HEK293T (cell line): ENCODE data around the gene STXBP6.

ENCODE experiments used
- CTCF ChIA-PET: fragments of 350-600 bp; formaldehyde crosslinking; extraction: SDS; loops from one replicate; lab custom pipeline; 2021; ENCODE audit warnings: antibody characterized with exemption, inconsistent platforms; lab: Yijun Ruan, JAX
- POLR2A ChIA-PET: fragments of 350-600 bp; formaldehyde crosslinking; extraction: SDS; loops from one replicate; lab custom pipeline; 2020; ENCODE audit warnings: antibody characterized with exemption, inconsistent platforms; lab: Yijun Ruan, JAX
- DNase-seq: peaks from one replicate; pipeline ENCODE4 v3.0.0; 2012; ENCODE audit warnings: mixed read lengths; ENCODE audit errors: extremely low spot score
- ARNT ChIP-seq: fragments of 450-650 bp; IDR thresholded peaks from 2 replicates; pipeline ENCODE4 v1.6.1; 2017; ENCODE audit warnings: mild to moderate bottlenecking
- BHLHE40 ChIP-seq: fragments of 450-650 bp; IDR thresholded peaks from 2 replicates; pipeline ENCODE4 v1.6.1; 2016; ENCODE audit warnings: mild to moderate bottlenecking, moderate library complexity, borderline replicate concordance
- CTBP1 ChIP-seq: fragments of 450-650 bp; IDR thresholded peaks from 2 replicates; pipeline ENCODE4 v1.6.1; 2016; ENCODE audit warnings: borderline replicate concordance
- ELF4 ChIP-seq: fragments of 450-650 bp; IDR thresholded peaks from 2 replicates; pipeline ENCODE4 v1.6.1; 2017; ENCODE audit warnings: antibody characterized with exemption
- FOXA1 ChIP-seq: fragments of 450-650 bp; IDR thresholded peaks from 2 replicates; pipeline ENCODE4 v1.6.1; 2016; ENCODE audit warnings: mild to moderate bottlenecking
- FOXK2 ChIP-seq: fragments of 450-650 bp; IDR thresholded peaks from 2 replicates; pipeline ENCODE4 v1.6.1; 2016; ENCODE audit warnings: mild to moderate bottlenecking
- FOXM1 ChIP-seq: fragments of 450-650 bp; IDR thresholded peaks from 2 replicates; pipeline ENCODE4 v1.6.1; 2017; ENCODE audit warnings: mild to moderate bottlenecking, borderline replicate concordance
- HDGF ChIP-seq: fragments of 450-650 bp; IDR thresholded peaks from 2 replicates; pipeline ENCODE4 v1.6.1; 2017; ENCODE audit warnings: antibody characterized with exemption, borderline replicate concordance
- L3MBTL2 ChIP-seq: fragments of 450-650 bp; conservative IDR thresholded peaks from 2 replicates; pipeline ENCODE4 v1.6.1; 2016; ENCODE audit warnings: mild to moderate bottlenecking
- LEF1 ChIP-seq: fragments of 450-650 bp; IDR thresholded peaks from 2 replicates; pipeline ENCODE4 v1.6.1; 2017; ENCODE audit warnings: mild to moderate bottlenecking, borderline replicate concordance
- NFRKB ChIP-seq: fragments of 450-650 bp; IDR thresholded peaks from 2 replicates; pipeline ENCODE4 v1.6.1; 2016; ENCODE audit warnings: mild to moderate bottlenecking, moderate library complexity
- SP1 ChIP-seq: fragments of 450-650 bp; IDR thresholded peaks from 2 replicates; pipeline ENCODE4 v1.6.1; 2017
- SUZ12 ChIP-seq: fragments of 450-650 bp; IDR thresholded peaks from 2 replicates; pipeline ENCODE4 v1.6.1; 2016; ENCODE audit warnings: mild to moderate bottlenecking
- TARDBP ChIP-seq: fragments of 450-650 bp; IDR thresholded peaks from 2 replicates; pipeline ENCODE4 v1.6.1; 2016
- ZNF384 ChIP-seq: fragments of 450-650 bp; IDR thresholded peaks from 2 replicates; pipeline ENCODE4 v1.6.1; 2016
- TF ChIP-seq, protein P1 (sequence below): fragments of 450-650 bp; IDR thresholded peaks from 2 replicates; pipeline ENCODE4 v1.6.1; 2016

The STXBP6 gene

GRCh38 chr14:25038044-25038668 is 11.8 kb downstream of the STXBP6 start:
- TF ChIP-seq SUZ12 = no peak
- TF ChIP-seq, protein P1, sequence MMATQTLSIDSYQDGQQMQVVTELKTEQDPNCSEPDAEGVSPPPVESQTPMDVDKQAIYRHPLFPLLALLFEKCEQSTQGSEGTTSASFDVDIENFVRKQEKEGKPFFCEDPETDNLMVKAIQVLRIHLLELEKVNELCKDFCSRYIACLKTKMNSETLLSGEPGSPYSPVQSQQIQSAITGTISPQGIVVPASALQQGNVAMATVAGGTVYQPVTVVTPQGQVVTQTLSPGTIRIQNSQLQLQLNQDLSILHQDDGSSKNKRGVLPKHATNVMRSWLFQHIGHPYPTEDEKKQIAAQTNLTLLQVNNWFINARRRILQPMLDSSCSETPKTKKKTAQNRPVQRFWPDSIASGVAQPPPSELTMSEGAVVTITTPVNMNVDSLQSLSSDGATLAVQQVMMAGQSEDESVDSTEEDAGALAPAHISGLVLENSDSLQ = no peak
- ChIA-PET POLR2A (no interaction called here), CTCF (no interaction called here)
- no peak for DNase-seq

GRCh38 chr14:25037032-25037431 is 12.9 kb downstream of the STXBP6 start:
- DNase-seq = no peak
- CTCF ChIA-PET = no interaction called here
- TF ChIP-seq ZNF384 (no peak), NFRKB (no peak), FOXA1 (no peak), BHLHE40 (no peak), HDGF (no peak), L3MBTL2 (no peak), ARNT (no peak), LEF1 (no peak), TARDBP (no peak), ELF4 (no peak), FOXM1 (no peak), SUZ12 (no peak)
- TF ChIP-seq, protein P1 = no peak
- POLR2A ChIA-PET = no interaction called here

- TF ChIP-seq SUZ12 (no peak), ELF4 (no peak), ARNT (no peak), ZNF384 (no peak), HDGF (no peak), LEF1 (no peak), NFRKB (no peak), FOXK2 (no peak), SP1 (no peak)
- TF ChIP-seq, protein P1 = no peak
- CTCF ChIA-PET = no interaction called here
- POLR2A ChIA-PET = no interaction called here
Observed at GRCh38 chr14:25034803-25035681, 14.9 kb downstream of the STXBP6 start.

DNA sequence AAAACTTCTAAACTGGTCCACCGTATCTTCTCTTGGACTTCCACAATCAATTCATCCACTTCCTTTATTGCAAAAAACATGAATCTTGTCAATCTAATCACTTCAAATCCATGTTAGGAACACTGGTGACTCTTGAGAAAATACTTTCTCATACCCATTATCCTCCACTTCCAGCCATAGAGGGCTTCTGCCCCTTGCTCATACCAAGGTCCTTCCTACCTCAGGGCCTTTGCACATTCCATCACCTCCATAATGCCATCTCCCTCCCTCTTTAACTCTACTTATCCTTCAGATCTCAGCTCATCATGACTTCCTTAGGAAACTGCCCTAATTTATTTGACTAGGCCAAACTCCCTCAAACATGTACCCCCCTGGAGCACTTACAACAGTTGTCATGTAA is 16.6 kb downstream of the STXBP6 start:
- no peak for DNase-seq
- TF ChIP-seq FOXM1 (no peak), SUZ12 (no peak), BHLHE40 (no peak), LEF1 (no peak), CTBP1 (no peak), ELF4 (no peak), ARNT (no peak), SP1 (no peak), HDGF (no peak), TARDBP (no peak)
- TF ChIP-seq, protein P1 = no peak
- ChIA-PET POLR2A (no interaction called here), CTCF (interaction anchor here (0.7 kb wide), 1 partner anchor 498 kb away, joined by 3 read pairs; no protein-coding TSS in a partner anchor)

More at GRCh38 chr14:25034803-25035681, 14.9 kb downstream of the STXBP6 start:
- DNase-seq = no peak

- TF ChIP-seq, protein P1 = no peak
- TF ChIP-seq CTBP1 = no peak
- no peak for TF ChIP-seq HDGF
- no peak for DNase-seq
- CTCF ChIA-PET = no interaction called here
- POLR2A ChIA-PET = no interaction called here
Observed at GRCh38 chr14:25032092-25032784, 17.7 kb downstream of the STXBP6 start.
